Right lung (tissue), 5 donors: ENCODE measurements around the gene STAC. TPM values are rescaled to one million over a fixed set of nuclear protein-coding genes. Genes with fewer than 3 reads are reported as not detected.
A peak's percentile ranks its signal among the peaks of the same experiment; 100 is the strongest.
"Not testable (repeated sequence)": the region's sequence is repeated elsewhere in the genome, so short reads cannot be mapped to it uniquely, and the experiment has no call there.

Experiments used
- DNase-seq, 2 donors: peaks; one replicate each; pipeline ENCODE4 v3.0.0-alpha.2; 2013
- polyA plus RNA-seq, 5 donors: library from polyadenylated mRNA; unstranded; fragments of 120-200 nt; gene quantifications; one replicate each; pipeline versions ENCODE4 v1.2.1 to v1.2.3, GENCODE V29; 2013; ENCODE audit warnings: inconsistent platforms in 1 of 5, low replicate concordance in 1 of 5; ENCODE audit not compliant: insufficient read length in 5 of 5, insufficient read depth in 1 of 5

The STAC gene
- polyA plus RNA-seq, 5 donors = 0.76 to 2.0 (median 1.0) TPM

GRCh38 chr3:36477655-36478054 is 97.4 kb downstream of the STAC start:
- DNase-seq = no peak

DNA sequence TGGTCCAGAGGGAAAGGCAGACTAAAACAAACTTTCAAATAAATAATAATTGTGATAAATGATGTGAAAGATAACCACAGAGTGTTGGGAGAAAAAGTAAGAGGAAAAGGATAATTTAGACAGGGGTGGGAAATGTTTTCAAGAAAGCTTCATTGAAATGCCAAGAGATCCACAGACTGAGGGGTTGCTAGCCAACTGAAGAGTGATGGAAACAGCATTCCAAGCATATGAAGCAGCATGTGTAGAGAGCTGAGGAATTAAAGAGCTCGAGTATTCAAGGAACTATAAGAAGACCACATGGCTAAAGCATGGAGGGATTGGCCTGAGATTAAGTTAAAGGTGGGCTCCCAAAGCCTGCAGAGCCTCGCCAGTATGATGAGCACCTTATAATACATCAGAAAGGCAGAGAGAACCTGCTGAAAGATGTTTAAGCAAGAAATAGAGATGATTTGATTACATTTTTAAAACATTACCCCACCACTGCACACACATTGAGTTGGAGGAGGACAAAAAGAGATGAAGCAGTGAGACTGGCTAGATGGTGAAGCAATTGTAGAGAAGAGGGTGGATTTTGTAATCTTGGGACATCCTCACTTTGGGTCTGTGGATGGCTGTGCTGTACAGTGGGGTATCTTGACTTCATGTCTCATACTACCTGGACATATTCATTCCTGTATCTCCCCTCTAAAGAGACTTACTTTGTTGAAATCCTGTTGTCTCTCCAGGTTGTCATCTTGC is 100.8 kb downstream of the STAC start:
- no peak for DNase-seq

- DNase-seq = no peak
Measured at GRCh38 chr3:36482256-36482655, 102.0 kb downstream of the STAC start.

- DNase-seq = no peak
Measured at GRCh38 chr3:36482880-36483279, 102.6 kb downstream of the STAC start.

GRCh38 chr3:36483709-36484108 is 103.4 kb downstream of the STAC start:
- no peak for DNase-seq

GRCh38 chr3:36484386-36484785 is 104.1 kb downstream of the STAC start:
- DNase-seq = no peak

DNA sequence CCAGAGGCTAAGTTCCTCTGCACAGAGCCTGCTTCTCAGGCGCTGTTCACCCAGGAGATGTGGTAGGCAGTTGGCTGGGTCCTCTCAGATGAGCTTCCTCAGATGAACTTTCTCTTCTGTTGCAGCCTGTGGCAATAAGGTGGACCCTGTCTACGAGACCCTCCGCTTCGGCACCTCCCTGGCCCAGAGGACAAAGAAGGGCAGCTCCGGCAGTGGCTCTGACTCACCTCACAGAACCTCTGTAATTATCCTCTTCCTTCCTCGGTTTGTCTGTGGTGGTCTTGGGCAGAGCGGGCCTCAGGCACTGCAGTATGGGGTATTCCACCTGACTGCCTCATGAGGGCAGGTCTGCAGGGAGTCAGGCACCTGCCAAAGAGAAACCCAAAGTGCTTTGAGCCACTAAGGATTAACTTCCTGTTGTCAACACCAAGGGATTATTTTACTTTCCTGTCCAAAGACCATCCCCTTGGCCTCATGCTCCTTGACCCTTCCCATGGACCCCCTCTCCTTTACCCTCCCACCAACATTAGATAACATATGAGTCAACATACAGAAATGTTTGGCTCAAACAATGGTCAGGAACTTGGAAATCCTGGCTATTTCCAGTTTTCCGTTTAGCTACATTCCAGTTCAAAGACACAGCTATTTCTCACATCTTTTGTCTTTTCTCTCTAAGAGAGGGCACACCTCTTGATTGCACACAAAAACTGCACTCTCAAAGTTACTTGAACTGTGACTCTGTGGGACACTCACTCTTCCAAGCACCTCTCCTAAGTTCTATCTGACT is 105.9 kb downstream of the STAC start:
- no peak for DNase-seq

GRCh38 chr3:36487616-36488015 is 107.3 kb downstream of the STAC start:
- DNase-seq = no peak

GRCh38 chr3:36488077-36488789 is 107.9 kb downstream of the STAC start:
- no peak for DNase-seq

DNA sequence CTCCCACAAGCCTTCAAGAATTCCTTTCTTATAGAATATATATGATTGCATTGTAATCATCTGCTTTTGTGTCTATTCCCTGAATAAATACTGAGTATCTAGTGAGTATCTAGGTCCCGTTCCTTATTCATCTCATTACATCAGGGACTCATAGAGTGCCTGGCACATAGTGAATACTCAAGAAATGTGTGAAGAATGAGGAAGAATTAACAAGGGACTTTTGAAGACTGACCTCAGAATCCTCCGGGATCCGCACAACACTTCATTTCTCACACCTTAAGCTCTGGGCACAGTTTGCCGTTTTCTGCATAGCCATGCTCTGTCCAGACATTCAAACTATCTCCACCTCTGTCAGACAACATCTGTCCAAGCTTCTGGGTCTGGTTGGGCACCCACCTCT is 108.8 kb downstream of the STAC start:
- DNase-seq = no peak

GRCh38 chr3:36489679-36490425 is 109.5 kb downstream of the STAC start:
- no peak for DNase-seq

- no peak for DNase-seq
Measured at GRCh38 chr3:36493051-36493450, 112.7 kb downstream of the STAC start.

DNA sequence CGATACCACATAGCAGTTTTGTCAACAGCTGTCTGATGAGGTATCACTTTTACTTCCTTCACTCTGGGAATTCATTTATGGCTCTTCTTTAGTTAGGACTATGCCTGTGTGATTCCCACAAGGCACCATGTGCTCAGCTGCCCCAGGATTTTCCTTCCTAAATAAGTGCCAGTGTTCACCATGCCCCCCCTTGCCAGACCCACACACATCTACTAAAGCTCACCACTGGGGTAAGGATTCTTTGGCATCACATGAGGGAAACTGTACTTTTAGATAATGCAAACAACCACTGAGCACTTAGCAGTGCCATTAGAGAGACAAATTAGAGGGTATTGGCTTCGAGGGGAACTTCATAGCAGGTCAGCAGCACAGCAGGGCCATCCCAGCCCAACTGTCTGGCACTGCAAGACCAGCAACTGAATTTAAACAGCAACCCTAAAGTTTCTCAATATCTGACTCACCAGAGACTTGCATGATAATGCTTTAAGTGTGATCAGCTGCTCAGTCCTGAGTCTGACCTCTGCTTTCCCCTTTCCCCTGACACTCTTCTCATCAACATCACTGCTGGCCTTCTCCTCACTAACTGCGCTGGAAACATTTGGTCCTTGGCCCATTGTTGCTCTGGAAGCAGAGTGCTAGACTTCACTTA is 114.3 kb downstream of the STAC start:
- DNase-seq = no peak

DNA sequence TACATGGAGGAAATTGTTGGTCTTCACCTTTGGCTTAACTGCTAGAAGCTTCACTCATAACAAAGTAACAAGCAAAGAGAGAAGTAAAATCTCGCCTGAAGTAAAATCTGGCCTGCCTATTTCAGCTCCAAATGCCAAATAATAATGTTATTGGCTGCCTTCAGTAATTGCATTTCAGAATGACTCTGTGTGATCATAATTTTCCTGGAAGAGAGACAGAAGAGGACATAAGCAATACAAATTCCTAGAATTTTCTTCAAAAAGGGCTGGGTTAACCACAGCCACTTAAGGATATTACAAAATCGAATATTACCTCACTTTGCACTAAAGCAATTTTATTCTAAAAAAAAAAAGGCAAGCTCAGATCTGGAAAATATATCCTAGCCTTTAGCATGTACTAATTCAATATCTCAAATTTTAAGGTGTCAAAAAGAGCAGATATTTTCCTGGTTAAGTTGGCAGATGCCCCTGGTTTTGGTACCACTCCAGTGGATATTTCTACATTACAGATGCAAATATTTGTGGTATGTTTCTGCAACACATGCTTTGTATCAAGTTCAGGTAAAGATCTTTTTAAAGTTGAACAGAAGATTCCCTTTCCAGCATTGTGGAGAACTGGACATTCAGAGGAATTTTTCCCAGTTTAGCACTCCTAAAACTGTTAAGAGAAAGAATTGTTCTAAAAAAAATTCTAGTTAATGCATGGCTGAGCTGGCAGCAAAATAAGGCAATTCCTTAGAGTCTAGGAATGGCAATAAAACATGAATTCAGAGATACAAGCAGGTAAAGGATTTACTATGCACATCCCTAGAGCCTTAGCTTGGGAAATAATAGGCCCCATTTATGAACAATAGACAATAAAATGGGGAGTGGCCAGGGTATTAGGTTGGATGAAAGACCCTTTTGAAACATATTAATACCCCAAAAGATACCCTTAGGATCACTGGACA is 116.7 kb downstream of the STAC start:
- peak; percentile 42 to 61 for DNase-seq

DNA sequence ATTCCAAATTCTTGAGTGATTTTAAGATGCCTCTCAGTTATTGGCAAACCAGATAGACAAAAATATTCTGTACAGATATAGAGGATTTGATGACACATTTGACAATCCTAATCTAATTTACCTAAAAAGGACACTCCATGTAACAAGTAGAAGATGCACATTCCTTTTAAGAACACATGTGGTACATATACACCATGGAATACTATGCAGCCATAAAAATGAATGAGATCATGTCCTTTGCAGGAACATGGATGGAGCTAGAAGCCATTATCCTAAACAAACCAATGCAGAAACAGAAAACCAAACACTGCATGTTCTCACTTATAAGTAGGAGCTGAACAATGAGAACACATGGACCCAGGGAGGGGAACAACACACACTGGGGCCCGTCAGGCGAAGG is 119.7 kb downstream of the STAC start:
- DNase-seq = not testable (repeated sequence)

- no peak for DNase-seq
Measured at GRCh38 chr3:36501616-36502015, 121.3 kb downstream of the STAC start.

DNA sequence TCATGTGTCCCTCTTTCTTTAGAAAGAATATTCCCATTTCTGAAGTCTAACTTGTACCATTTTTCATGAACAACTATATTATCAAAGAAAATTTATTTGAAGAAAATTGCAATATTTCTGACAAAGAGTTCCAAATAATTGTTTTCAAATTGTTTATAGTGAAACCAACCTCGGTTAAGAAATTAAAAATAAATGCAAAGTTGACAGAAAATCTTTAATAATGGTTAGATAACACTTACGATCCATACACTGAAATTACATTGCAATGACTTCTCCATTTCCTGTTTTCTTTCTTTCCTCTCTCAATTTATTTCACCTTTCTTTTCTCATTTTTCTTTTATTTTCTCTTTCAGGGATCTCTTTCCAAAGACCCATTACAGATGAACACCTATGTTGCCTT is 125.1 kb downstream of the STAC start:
- no peak for DNase-seq

- no peak for DNase-seq
Measured at GRCh38 chr3:36511791-36512486, 131.6 kb downstream of the STAC start.

DNA sequence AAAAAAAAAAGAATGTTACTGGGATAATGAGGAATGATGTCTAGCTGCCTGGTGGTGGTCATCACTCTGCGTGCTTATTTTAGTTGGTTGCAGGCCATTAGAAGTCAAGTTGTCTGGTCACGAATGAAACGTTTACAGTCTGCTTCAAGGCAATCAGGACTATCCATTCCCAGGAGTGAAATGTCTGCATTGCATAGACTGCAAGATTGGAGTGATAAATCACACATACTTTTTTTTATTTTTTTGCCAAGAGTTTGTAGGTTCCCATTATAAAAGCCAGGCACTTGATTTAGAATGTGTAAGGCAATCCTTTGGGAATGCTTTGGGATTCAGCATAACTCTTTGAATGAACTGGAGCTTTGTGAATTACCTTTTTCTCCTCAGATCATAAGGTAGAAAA is 132.3 kb downstream of the STAC start:
- no peak for DNase-seq

DNA sequence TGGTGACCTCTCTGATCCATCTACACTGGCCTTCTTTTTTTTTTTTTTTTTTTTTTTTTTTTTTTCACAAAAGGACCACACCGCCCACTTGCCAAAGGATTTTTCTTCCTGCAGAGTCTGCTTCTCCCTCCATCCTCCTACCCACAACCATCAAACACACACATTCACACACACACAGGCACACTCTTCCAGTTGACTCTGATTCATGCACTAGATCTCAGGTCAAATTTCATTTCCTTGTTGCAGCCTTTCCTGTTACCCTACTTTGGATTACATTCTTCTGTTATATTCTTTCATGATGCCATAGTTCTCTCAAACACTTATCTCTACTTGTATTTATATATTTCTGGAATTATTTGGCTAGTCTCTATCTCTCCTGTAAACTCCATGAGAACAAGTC is 133.9 kb downstream of the STAC start:
- no peak for DNase-seq
